ENCODE results near the gene SUFU. TPM values are rescaled to one million over a fixed set of nuclear protein-coding genes. Genes with fewer than 3 reads are reported as not detected.

Gene SUFU
- total RNA-seq, 2 experiments from 2014 or later: 5.7 to 6.0 TPM

GRCh38 chr10:102601639-102602038, 97.9 kb downstream of the SUFU start:
- Mint-ChIP-seq H3K27me3 (no peaks in the 10 kb centered on the region), H3K4me1 (peaks cover 3% of the 10 kb centered on the region), H3K27ac (no peak overlapping the region), H3K36me3 (peaks cover 7% of the 10 kb centered on the region), H3K9me3 (no peaks in the 10 kb centered on the region), H3K4me3 (no peak overlapping the region)
- no peak for DNase-seq

- H3K4me1 Mint-ChIP-seq: peaks cover 3% of the 10 kb centered on the region
- H3K27ac Mint-ChIP-seq: no peak overlapping the region
- no peaks in the 10 kb centered on the region for H3K9me3 Mint-ChIP-seq
- no peak overlapping the region for H3K4me3 Mint-ChIP-seq
- peaks cover 7% of the 10 kb centered on the region for H3K36me3 Mint-ChIP-seq
- no peaks in the 10 kb centered on the region for H3K27me3 Mint-ChIP-seq
- DNase-seq: no peak
These were observed 98.7 kb downstream of the SUFU start for GRCh38 chr10:102602272-102603045.

GRCh38 chr10:102603946-102604345, 100.2 kb downstream of the SUFU start:
- no peak for DNase-seq
- Mint-ChIP-seq H3K27ac (no peak overlapping the region), H3K4me1 (peaks cover 6% of the 10 kb centered on the region), H3K9me3 (no peaks in the 10 kb centered on the region), H3K27me3 (no peaks in the 10 kb centered on the region), H3K36me3 (peaks cover 4% of the 10 kb centered on the region), H3K4me3 (no peak overlapping the region)

- H3K9me3 Mint-ChIP-seq: no peaks in the 10 kb centered on the region
- H3K27ac Mint-ChIP-seq: no peak overlapping the region
These were observed 100.7 kb downstream of the SUFU start for GRCh38 chr10:102604439-102604841.

GRCh38 chr10:102605712-102606111, 101.9 kb downstream of the SUFU start:
- Mint-ChIP-seq H3K4me3 (no peak overlapping the region), H3K27me3 (no peaks in the 10 kb centered on the region), H3K27ac (no peak overlapping the region), H3K36me3 (peaks cover 2% of the 10 kb centered on the region), H3K4me1 (peaks cover 9% of the 10 kb centered on the region), H3K9me3 (no peaks in the 10 kb centered on the region)
- DNase-seq: no peak

More at GRCh38 chr10:102604439-102604841, 100.7 kb downstream of the SUFU start:
- Mint-ChIP-seq H3K27me3 (no peaks in the 10 kb centered on the region), H3K4me1 (peaks cover 6% of the 10 kb centered on the region), H3K36me3 (peaks cover 4% of the 10 kb centered on the region), H3K4me3 (no peak overlapping the region)
- DNase-seq: no peak

- Mint-ChIP-seq H3K4me3 (no peak overlapping the region), H3K36me3 (peaks cover 3% of the 10 kb centered on the region), H3K4me1 (peaks cover 36% of the 10 kb centered on the region), H3K27ac (no peak overlapping the region), H3K9me3 (no peaks in the 10 kb centered on the region), H3K27me3 (no peaks in the 10 kb centered on the region)
- no peak for DNase-seq
These were observed 104.7 kb downstream of the SUFU start for GRCh38 chr10:102608487-102608886.

GRCh38 chr10:102610441-102610887, 106.7 kb downstream of the SUFU start:
- H3K9me3 Mint-ChIP-seq: no peaks in the 10 kb centered on the region
- no peak overlapping the region for H3K4me3 Mint-ChIP-seq

GRCh38 chr10:102611514-102612087, 107.8 kb downstream of the SUFU start:
- no peak for DNase-seq
- H3K27me3 Mint-ChIP-seq: no peaks in the 10 kb centered on the region
- H3K4me1 Mint-ChIP-seq: peaks cover 35% of the 10 kb centered on the region
- H3K36me3 Mint-ChIP-seq: peaks cover 2% of the 10 kb centered on the region
- H3K4me3 Mint-ChIP-seq: no peak overlapping the region
- H3K27ac Mint-ChIP-seq: peak overlapping the region; percentile 95
- no peaks in the 10 kb centered on the region for H3K9me3 Mint-ChIP-seq

More at GRCh38 chr10:102610441-102610887, 106.7 kb downstream of the SUFU start:
- Mint-ChIP-seq H3K4me1 (peaks cover 35% of the 10 kb centered on the region), H3K36me3 (peaks cover 2% of the 10 kb centered on the region), H3K27me3 (no peaks in the 10 kb centered on the region), H3K27ac (no peak overlapping the region)
- DNase-seq: no peak

GRCh38 chr10:102612964-102613275, 109.1 kb downstream of the SUFU start:
- no peaks in the 10 kb centered on the region for H3K9me3 Mint-ChIP-seq
- H3K4me3 Mint-ChIP-seq: peak overlapping the region; percentile 53
- H3K27ac Mint-ChIP-seq: peak overlapping the region; percentile 95
- H3K4me1 Mint-ChIP-seq: peaks cover 35% of the 10 kb centered on the region
- no peaks in the 10 kb centered on the region for H3K27me3 Mint-ChIP-seq
- H3K36me3 Mint-ChIP-seq: peaks cover 2% of the 10 kb centered on the region
- peak; percentile 66 for DNase-seq

GRCh38 chr10:102613286-102613685, 109.5 kb downstream of the SUFU start:
- Mint-ChIP-seq H3K4me1 (peaks cover 32% of the 10 kb centered on the region), H3K4me3 (peak overlapping the region; percentile 53), H3K9me3 (no peaks in the 10 kb centered on the region), H3K27ac (peak overlapping the region; percentile 95), H3K27me3 (no peaks in the 10 kb centered on the region), H3K36me3 (peaks cover 2% of the 10 kb centered on the region)
- no peak for DNase-seq

GRCh38 chr10:102613785-102614184, 110.0 kb downstream of the SUFU start:
- H3K4me3 Mint-ChIP-seq: no peak overlapping the region
- H3K27me3 Mint-ChIP-seq: no peaks in the 10 kb centered on the region
- peaks cover 31% of the 10 kb centered on the region for H3K4me1 Mint-ChIP-seq
- DNase-seq: no peak
- H3K36me3 Mint-ChIP-seq: peaks cover 2% of the 10 kb centered on the region
- H3K9me3 Mint-ChIP-seq: no peaks in the 10 kb centered on the region
- peak overlapping the region; percentile 95 for H3K27ac Mint-ChIP-seq

GRCh38 chr10:102614888-102615287, 111.1 kb downstream of the SUFU start:
- no peak overlapping the region for H3K4me3 Mint-ChIP-seq
- H3K27me3 Mint-ChIP-seq: no peaks in the 10 kb centered on the region
- peaks cover 31% of the 10 kb centered on the region for H3K4me1 Mint-ChIP-seq
- peaks cover 2% of the 10 kb centered on the region for H3K36me3 Mint-ChIP-seq
- no peak overlapping the region for H3K27ac Mint-ChIP-seq
- no peak for DNase-seq
- no peaks in the 10 kb centered on the region for H3K9me3 Mint-ChIP-seq

GRCh38 chr10:102615361-102615760, 111.6 kb downstream of the SUFU start:
- Mint-ChIP-seq H3K4me1 (peaks cover 31% of the 10 kb centered on the region), H3K9me3 (no peaks in the 10 kb centered on the region), H3K27ac (no peak overlapping the region), H3K4me3 (no peak overlapping the region), H3K36me3 (peaks cover 2% of the 10 kb centered on the region), H3K27me3 (no peaks in the 10 kb centered on the region)
- peak; percentile 35 for DNase-seq

- no peak for DNase-seq
- Mint-ChIP-seq H3K4me1 (peaks cover 23% of the 10 kb centered on the region), H3K36me3 (peaks cover 2% of the 10 kb centered on the region), H3K27ac (no peak overlapping the region), H3K9me3 (no peaks in the 10 kb centered on the region), H3K4me3 (no peak overlapping the region), H3K27me3 (no peaks in the 10 kb centered on the region)
These were observed 112.4 kb downstream of the SUFU start for GRCh38 chr10:102616066-102616770.

GRCh38 chr10:102617041-102617440, 113.3 kb downstream of the SUFU start:
- H3K27ac Mint-ChIP-seq: no peak overlapping the region
- peaks cover 15% of the 10 kb centered on the region for H3K4me1 Mint-ChIP-seq
- H3K4me3 Mint-ChIP-seq: no peak overlapping the region
- H3K9me3 Mint-ChIP-seq: no peaks in the 10 kb centered on the region
- no peaks in the 10 kb centered on the region for H3K27me3 Mint-ChIP-seq
- no peak for DNase-seq
- H3K36me3 Mint-ChIP-seq: peaks cover 2% of the 10 kb centered on the region

All from activated naive CD8-positive, alpha-beta T cell treated with anti-CD3 and anti-CD28 coated beads for 36 hours (primary cell).